ENCODE results near the gene TSPYL1.

TSPYL1 gene

GRCh38 chr6:116263353-116263752 lies 16.4 kb downstream of the TSPYL1 start:
- DNase-seq (ENCODE audit: low read depth, low spot score) = no peak

- DNase-seq (ENCODE audit: low read depth, low spot score) = no peak
Observed at GRCh38 chr6:116258520-116258919, 21.2 kb downstream of the TSPYL1 start.

GRCh38 chr6:116256694-116257093 lies 23.0 kb downstream of the TSPYL1 start:
- DNase-seq (ENCODE audit: low read depth, low spot score) = no peak

DNA sequence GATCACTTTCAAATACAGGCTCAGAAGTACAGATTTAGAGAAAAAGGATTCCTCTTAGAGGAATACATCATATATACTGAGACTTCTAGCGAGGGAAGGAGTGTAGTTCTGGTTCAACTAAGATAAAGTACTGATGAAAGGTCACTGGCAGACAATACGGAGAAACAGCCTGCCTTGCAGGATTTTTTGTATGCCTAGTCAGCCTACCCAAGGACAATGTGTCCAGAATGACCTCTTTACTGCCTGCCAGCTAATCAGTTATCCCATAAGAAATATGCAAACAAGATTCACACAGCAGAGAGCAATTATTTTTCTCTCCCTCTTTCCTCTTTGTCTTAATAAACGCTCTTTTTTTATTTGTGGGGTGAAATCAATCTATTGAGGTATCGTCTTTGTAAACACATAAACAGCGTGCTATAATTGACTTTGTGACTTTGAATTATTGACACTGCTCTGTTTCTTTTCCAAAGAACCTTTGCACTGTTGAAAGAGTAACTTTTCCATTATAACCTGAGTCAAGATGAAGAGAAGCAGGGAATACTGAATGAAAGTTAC lies 24.4 kb downstream of the TSPYL1 start:
- no peak for DNase-seq (ENCODE audit: low read depth, low spot score)

GRCh38 chr6:116254297-116255056 lies 25.3 kb downstream of the TSPYL1 start:
- no peak for DNase-seq (ENCODE audit: low read depth, low spot score)

GRCh38 chr6:116253505-116254296 lies 26.0 kb downstream of the TSPYL1 start, which contains the start of gene TSPYL4:
TSPYL4 (minus strand) TSS chr6:116254075; CDS start chr6:116254008, 67 bp downstream.
- DNase-seq (ENCODE audit: low read depth, low spot score) = peak; percentile 76

DNA sequence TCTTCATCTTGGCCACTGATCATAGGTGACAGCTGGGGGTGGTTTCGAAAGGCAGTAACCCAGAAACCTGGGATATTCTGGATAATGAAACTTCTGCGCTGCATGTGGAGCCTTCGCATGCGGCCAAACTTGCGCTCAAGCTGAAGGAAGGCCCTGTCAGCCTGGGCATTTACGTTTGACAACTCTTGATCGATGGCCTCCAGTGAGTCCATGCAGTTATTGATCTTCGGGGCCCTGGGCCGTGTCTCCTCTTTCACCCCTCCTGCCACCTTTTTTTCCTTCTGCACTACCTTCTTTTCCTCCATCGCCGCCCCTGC lies 26.6 kb downstream of the TSPYL1 start:
- DNase-seq (ENCODE audit: low read depth, low spot score) = no peak

- no peak for DNase-seq (ENCODE audit: low read depth, low spot score)
Observed at GRCh38 chr6:116251568-116252384, 28.0 kb downstream of the TSPYL1 start.

- no peak for DNase-seq (ENCODE audit: low read depth, low spot score)
Observed at GRCh38 chr6:116248577-116248976, 31.2 kb downstream of the TSPYL1 start.

DNA sequence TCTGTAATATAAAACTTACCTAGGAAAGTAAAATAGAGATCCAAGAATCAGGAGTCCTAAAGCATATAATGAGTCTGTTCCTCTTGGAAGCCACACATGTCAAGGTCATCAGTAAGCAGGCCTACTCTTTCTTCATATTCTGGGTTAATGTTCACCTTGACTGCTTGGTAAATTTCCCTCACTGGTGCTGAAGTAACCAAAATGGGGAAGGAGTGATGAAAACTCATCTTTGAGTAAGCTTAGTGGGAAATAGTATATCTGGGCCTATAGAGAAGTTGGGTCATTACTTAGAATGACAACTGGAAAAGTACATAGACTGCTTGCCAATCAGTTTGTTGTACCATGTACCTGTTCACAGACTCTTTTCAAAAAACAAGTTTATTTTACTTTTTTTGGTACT lies 32.4 kb downstream of the TSPYL1 start:
- DNase-seq (ENCODE audit: low read depth, low spot score) = no peak

DNA sequence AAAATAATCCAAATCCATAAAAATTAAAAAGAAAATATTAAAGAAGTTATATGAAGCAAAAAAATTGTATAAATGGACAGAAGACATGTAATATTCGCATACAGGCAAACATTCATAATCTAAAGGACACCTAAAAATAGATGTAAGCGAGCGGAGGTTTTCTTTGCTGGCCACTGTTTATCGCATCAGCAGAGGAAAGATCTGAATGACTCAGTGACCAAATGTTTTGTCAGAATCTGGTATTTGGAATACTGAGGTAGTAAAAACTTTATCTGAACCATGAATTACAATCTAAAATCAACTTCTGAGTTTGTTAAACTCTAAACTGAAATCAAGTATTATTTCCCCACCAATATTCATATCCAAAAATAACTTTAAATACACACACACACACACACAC lies 33.6 kb downstream of the TSPYL1 start:
- no peak for DNase-seq (ENCODE audit: low read depth, low spot score)

GRCh38 chr6:116244284-116244683 lies 35.4 kb downstream of the TSPYL1 start:
- no peak for DNase-seq (ENCODE audit: low read depth, low spot score)

GRCh38 chr6:116239856-116240255 lies 39.9 kb downstream of the TSPYL1 start:
- DNase-seq (ENCODE audit: low read depth, low spot score) = no peak

DNA sequence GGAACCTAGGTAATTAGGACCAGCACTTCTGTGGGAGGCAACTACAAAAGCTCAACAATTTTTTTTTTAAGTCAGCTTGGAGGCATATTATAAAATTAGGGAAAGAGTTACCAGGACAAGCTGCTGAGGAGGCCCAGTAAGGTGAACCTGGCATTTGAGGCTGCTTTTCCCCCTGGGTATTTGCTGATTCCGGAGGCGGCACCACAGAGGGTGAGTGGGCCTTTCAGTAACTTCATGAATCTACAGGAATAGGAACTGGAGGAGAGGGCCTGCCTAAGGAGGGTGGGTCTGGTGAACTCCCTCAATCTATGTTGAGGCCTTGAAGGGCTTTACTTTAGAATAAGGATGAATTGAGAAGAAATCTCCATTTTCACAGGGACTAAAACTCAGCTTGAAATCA lies 40.5 kb downstream of the TSPYL1 start:
- no peak for DNase-seq (ENCODE audit: low read depth, low spot score)

DNA sequence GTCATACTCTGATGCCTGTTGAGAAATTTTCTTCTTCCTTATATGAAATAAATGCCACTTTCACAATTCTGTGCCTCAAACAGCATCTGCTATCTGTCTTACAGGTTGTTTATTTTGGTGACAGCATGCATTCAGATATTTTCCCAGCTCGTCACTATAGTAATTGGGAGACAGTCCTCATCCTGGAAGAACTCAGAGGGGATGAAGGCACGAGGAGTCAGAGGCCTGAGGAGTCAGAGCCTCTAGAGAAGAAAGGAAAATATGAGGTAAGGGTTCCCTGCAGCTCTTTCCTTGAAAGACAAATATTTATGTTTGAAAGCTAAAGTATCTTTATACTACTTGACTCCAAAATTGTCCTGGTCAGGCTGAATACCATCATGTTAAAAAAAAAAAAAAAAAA lies 41.6 kb downstream of the TSPYL1 start:
- no peak for DNase-seq (ENCODE audit: low read depth, low spot score)

DNA sequence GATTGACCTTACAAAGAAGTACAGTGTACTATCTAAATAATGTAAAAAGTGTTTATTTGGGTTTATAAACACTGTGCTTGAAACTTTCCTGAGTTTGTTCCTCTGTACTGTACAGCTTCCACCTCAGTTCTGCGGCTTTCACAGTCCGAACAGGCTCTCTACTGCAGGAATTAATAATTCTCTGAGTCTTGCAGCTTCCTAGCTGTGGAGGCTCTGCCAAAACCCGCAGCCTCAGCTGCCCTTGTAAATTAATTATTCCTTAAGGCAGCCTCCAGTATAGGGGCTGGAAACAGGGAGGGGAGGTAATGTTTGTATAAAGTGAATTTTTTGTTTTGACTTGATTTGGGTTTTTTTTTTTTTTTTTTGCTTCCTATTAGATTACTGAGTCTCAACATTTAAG lies 45.0 kb downstream of the TSPYL1 start:
- DNase-seq (ENCODE audit: low read depth, low spot score) = no peak

DNA sequence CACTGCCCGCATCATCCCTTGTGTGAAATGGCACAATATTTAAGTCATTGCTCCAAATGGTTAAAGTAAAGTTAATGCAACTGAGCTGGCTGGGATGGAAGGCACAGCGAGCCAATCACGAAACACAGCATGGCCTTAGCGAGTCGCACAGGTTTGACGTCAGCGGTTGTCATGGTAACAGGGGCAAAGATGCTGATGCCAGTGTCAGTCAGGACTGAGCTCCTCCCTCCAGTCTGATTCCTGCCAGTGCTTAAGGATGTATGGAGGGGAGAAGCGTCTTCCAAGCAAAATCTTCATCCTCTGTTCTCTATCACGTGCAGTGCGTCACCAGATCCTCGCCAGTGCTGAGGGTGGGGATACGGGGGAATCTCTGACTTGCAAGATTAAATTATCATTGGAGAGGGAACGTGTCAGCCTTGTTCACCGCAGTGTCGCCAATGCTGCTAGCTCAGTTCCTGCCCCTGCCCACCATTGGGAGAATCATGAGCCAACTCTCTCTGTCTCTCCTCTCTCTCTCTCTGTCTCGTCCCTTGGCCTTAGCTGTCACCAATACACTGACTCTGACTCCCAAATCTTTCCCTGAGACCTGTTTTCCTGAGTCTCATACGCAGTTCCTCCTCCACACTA lies 50.3 kb downstream of the TSPYL1 start:
- DNase-seq (ENCODE audit: low read depth, low spot score) = no peak

All from activated naive CD8-positive, alpha-beta T cell treated with anti-CD3 and anti-CD28 coated beads, Interleukin-2, amount 50 U/mL, for 16 hours (primary cell).